ENCODE data around the gene DCBLD2. TPM values are rescaled to one million over a fixed set of nuclear protein-coding genes. Genes with fewer than 3 reads are reported as not detected.

DCBLD2 gene
- total and polyA plus RNA-seq, 2 of the 4 experiments (the other 2 are of a cell fraction) = 121 to 196 TPM

GRCh38 chr3:98886525-98886924, 15.0 kb downstream of the DCBLD2 start:
- peak overlapping the region; percentile 82; the same call in 1 of the 2 replicates for H3K4me2 ChIP-seq (ENCODE audit: low read depth, low read length)
- H3K14ac ChIP-seq (replicated peaks; ENCODE audit: low read depth, low read length) = peak overlapping the region; percentile 38; the same call in 1 of the 2 replicates
- H2AK9ac ChIP-seq (replicated peaks; ENCODE audit: low read depth, low read length, poor library complexity) = no peak overlapping the region
- H2AK5ac ChIP-seq (ENCODE audit: low read depth, low read length) = no peak overlapping the region
- peak overlapping the region; percentile 42; the same call in 1 of the 2 replicates for H2BK120ac ChIP-seq (ENCODE audit: low read depth, low read length)
- BruUV-seq (replicated peaks) = no TSS peak
- peaks cover 2% of the 10 kb centered on the region; the same call in 1 of the 2 replicates for H3K36me3 ChIP-seq (ENCODE audit: control insufficient read depth, insufficient read depth, low read length)
- H3K27me3 ChIP-seq (ENCODE audit: control insufficient read depth, insufficient read depth, low read length) = no peaks in the 10 kb centered on the region
- 0 out of 2 replicates have a peak overlapping the region, but pooled peaks have one; percentile 50 for H4K5ac ChIP-seq (ENCODE audit: low read depth, low read length)
- ChIA-PET CTCF (interaction anchor here (1.1 kb wide), 1 partner anchor 21 kb away, joined by 3 read pairs; no protein-coding TSS in a partner anchor), POLR2A (ENCODE audit: unreplicated experiment) (no interaction called here)
- H3K4me3 ChIP-seq (ENCODE audit: insufficient read depth, low read depth, low read length) = no peak overlapping the region
- DNase-seq (peak; percentile 30), ATAC-seq (ENCODE audit: low read depth) (no peak)
- peak overlapping the region; percentile 82; the same call in 1 of the 2 replicates for H3K18ac ChIP-seq (ENCODE audit: low read depth, low read length)
- peaks cover 7% of the 10 kb centered on the region for H3K9me1 ChIP-seq (ENCODE audit: insufficient read depth, low read length)
- H2AFZ ChIP-seq (replicated peaks; ENCODE audit: low read length, poor library complexity) = no peak overlapping the region
- H3K56ac ChIP-seq (ENCODE audit: extremely low read depth, insufficient read depth, low read length) = no peak overlapping the region
- peaks cover 52% of the 10 kb centered on the region for H4K20me1 ChIP-seq (ENCODE audit: insufficient read depth, low read length)
- no peak overlapping the region for H2BK20ac ChIP-seq (ENCODE audit: low read depth, low read length)
- H3K4ac ChIP-seq (ENCODE audit: low read depth, low read length) = peak overlapping the region; percentile 24; the same call in 1 of the 2 replicates
- TF ChIP-seq RCOR1 (IDR thresholded peaks at IDR 0.05; ENCODE audit: insufficient replicate concordance, low read length) (no peak), CTCF (conservative IDR thresholded peaks at IDR 0.05; ENCODE audit: low read depth, low read length) (no peak), NFE2L2 (IDR thresholded peaks at IDR 0.05; ENCODE audit: low read depth, low read length) (no peak), MAZ (IDR thresholded peaks at IDR 0.05; ENCODE audit: borderline replicate concordance, low read depth, low read length) (no peak)
- no peak overlapping the region for H2BK15ac ChIP-seq (ENCODE audit: low read depth, low read length)
- peak overlapping the region; percentile 60 for H2BK5ac ChIP-seq (ENCODE audit: low read depth, low read length, poor library complexity, severe bottlenecking)
- no peak overlapping the region; the same call in 1 of the 2 replicates for H3K9ac ChIP-seq (ENCODE audit: low read depth, low read length)
- no peak overlapping the region for H3K27ac ChIP-seq (ENCODE audit: insufficient read depth, low read length)
- H3K23ac ChIP-seq (ENCODE audit: low read depth, low read length) = peak overlapping the region; percentile 76; the same call in 1 of the 2 replicates
- no peak overlapping the region for H4K8ac ChIP-seq (ENCODE audit: low read depth in 2 of 2, low read length in 2 of 2)
- no peaks in the 10 kb centered on the region for H3K9me3 ChIP-seq (ENCODE audit: control insufficient read depth, insufficient read depth, low read length)
- H4K91ac ChIP-seq (ENCODE audit: insufficient read depth, low read depth, low read length) = no peak overlapping the region
- peaks cover 9 to 45% of the 10 kb centered on the region in 2 experiments; a peak in 2 of 4 replicates for H3K79me1 ChIP-seq (ENCODE audit: low read depth in 1 of 2, low read length in 2 of 2)
- in situ Hi-C loops (cut with MboI; ENCODE audit: low sequenced_read_pairs) = no loop called here
- dilution Hi-C loops (cut with HindIII; ENCODE audit: low sequenced_read_pairs, unreplicated experiment) = no loop called here
- peaks cover 24% of the 10 kb centered on the region for H3K4me1 ChIP-seq (ENCODE audit: control insufficient read depth, insufficient read depth, low read length)
- intact Hi-C loops (cut with micrococcal nuclease) = loop anchor here (2.0 kb wide), 1 partner anchor 14 kb away; the partner anchor contains the start of gene DCBLD2
- no CpG with 5 or more reads among the region's 2 CpGs for WGBS, 2 experiments (ENCODE audit: extremely low coverage in 2 of 2, insufficient read length in 1 of 2)
